ENCODE results near the gene FUBP3. TPM values are rescaled to one million over a fixed set of nuclear protein-coding genes. Genes with fewer than 3 reads are reported as not detected.

The FUBP3 gene
- polyA plus RNA-seq, 1 of the 3 experiments (the other 2 are of a cell fraction): 55.1 TPM

GRCh38 chr9:130639124-130639765, 59.9 kb downstream of the FUBP3 start:
- Histone ChIP-seq H3K4me1 (ENCODE audit: control insufficient read depth in 1 of 2, insufficient read depth in 2 of 2, low read depth in 1 of 2, low read length in 1 of 2) (no peaks in the 10 kb centered on the region), H3K79me2 (ENCODE audit: insufficient read depth) (no peaks in the 10 kb centered on the region), H3K9ac (no peak overlapping the region), H3K36me3 (replicated peaks in 1 of 2; ENCODE audit: control insufficient read depth in 1 of 2, insufficient read depth in 2 of 2, low read length in 1 of 2) (peaks cover 4 to 47% of the 10 kb centered on the region in 2 experiments), H3K9me3 (no peaks in the 10 kb centered on the region), H2AFZ (ENCODE audit: low read depth) (no peak overlapping the region), H3K4me2 (no peak overlapping the region), H3K27me3 (ENCODE audit: insufficient read depth) (no peaks in the 10 kb centered on the region), H3K27ac (ENCODE audit: low read depth in 2 of 2, low read length in 1 of 2) (no peak overlapping the region), H3K9me2 (no peaks in the 10 kb centered on the region), H3K4me3 (ENCODE audit: low read depth in 2 of 2, low read length in 1 of 2) (no peak overlapping the region), H4K20me1 (ENCODE audit: insufficient read depth) (no peaks in the 10 kb centered on the region), H3F3A (replicated peaks; ENCODE audit: insufficient read depth) (no peaks in the 10 kb centered on the region)
- TF ChIP-seq NRF1 (IDR thresholded peaks at IDR 0.05; ENCODE audit: low read depth, low read length) (no peak), TCF12 (IDR thresholded peaks at IDR 0.05) (no peak), GABPA (IDR thresholded peaks at IDR 0.05; ENCODE audit: low read depth) (no peak), REST (IDR thresholded peaks at IDR 0.05; ENCODE audit: low read depth, low read length) (no peak), USF2 (IDR thresholded peaks at IDR 0.05; ENCODE audit: borderline replicate concordance, low read depth, low read length) (no peak), EZH2phosphoT487 (IDR thresholded peaks at IDR 0.05; ENCODE audit: borderline replicate concordance, low read depth) (no peak), FOSL2 (IDR thresholded peaks at IDR 0.05; ENCODE audit: borderline replicate concordance, low read depth) (no peak), YY1 (IDR thresholded peaks at IDR 0.05; ENCODE audit: low read depth) (no peak), FOXJ3 (CRISPR knock-in tag; IDR thresholded peaks at IDR 0.05) (no peak), MXI1 (IDR thresholded peaks at IDR 0.05; ENCODE audit: low read depth, low read length) (no peak), TAF1 (IDR thresholded peaks at IDR 0.05; ENCODE audit: borderline replicate concordance, low read depth, low read length) (no peak)
- CTCF ChIA-PET: interaction anchor here (1.3 kb wide), 1 partner anchor 43 kb away, joined by 3 read pairs; no protein-coding TSS in a partner anchor
- POLR2A ChIA-PET: no interaction called here
- WGBS (ENCODE audit: low lambda C conversion rate): 82% methylated on average over 19 of the region's 20 CpGs
- DNase-seq: no peak
